ENCODE results near the gene MYRF.

Gene MYRF

GRCh38 chr11:61776561-61777075 is 24.2 kb downstream of the MYRF start:
- no peak for DNase-seq (ENCODE audit: low read depth)

DNA sequence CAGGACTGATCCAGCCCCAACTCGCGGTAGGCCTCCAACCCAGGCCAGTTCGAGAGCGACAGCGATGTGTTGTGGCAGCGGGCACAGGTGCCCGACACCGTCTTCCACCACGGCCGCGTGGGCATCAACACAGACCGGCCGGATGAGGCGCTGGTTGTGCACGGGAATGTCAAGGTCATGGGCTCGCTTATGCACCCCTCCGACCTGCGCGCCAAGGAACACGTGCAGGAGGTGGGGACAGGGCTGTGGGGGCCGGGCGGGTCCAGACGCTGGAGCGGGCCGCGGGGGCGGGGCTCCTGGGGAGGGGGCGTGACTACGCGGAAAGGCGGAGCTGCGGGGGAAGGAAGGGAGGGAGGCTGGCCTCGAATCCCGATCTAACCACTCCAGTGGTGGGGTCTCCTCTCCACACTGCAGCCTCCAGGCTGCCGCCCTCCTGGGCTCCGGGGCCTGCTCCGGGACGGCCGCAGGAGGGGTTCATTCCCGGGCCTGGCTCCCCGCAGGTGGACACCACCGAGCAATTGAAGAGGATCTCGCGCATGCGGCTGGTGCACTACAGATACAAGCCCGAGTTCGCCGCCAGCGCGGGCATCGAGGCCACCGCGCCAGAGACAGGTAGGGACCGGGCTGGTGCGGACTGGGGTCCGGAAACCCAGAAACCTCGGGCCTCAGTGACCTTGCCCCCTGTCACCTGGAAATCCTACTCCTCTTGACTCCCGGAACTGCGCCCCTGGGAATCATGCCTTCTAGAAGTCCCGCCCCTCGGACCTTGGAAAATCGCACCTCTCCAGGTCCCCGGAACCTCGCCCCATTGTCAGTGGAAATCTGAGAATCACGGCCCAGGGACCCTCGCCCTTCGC is 25.0 kb downstream of the MYRF start:
- DNase-seq (ENCODE audit: low read depth): no peak

DNA sequence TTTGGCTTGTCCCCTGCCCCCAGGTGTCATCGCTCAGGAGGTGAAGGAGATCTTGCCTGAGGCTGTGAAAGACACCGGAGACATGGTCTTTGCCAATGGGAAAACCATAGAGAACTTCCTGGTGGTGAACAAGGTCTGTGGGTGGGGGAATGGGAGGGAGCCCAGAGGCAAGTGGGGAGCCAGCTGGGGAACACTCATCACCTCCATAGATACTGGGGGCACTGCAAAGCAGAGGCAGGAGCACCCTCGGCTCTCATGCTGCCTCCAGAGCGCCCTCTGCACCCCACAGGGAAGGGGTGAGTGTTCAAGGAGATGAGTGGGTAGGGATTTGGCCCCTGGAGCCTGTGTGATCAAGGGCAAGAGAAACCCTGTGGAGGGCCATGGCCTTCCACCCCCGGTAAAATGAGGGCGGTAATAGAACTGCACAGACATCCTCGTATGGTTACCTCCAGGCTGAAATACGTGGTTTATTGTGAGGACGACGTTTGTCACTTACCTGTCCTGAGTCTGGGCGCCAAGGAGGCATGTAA is 26.0 kb downstream of the MYRF start:
- no peak for DNase-seq (ENCODE audit: low read depth)

- DNase-seq (ENCODE audit: low read depth): no peak
These were observed 26.6 kb downstream of the MYRF start for GRCh38 chr11:61778920-61779650.

DNA sequence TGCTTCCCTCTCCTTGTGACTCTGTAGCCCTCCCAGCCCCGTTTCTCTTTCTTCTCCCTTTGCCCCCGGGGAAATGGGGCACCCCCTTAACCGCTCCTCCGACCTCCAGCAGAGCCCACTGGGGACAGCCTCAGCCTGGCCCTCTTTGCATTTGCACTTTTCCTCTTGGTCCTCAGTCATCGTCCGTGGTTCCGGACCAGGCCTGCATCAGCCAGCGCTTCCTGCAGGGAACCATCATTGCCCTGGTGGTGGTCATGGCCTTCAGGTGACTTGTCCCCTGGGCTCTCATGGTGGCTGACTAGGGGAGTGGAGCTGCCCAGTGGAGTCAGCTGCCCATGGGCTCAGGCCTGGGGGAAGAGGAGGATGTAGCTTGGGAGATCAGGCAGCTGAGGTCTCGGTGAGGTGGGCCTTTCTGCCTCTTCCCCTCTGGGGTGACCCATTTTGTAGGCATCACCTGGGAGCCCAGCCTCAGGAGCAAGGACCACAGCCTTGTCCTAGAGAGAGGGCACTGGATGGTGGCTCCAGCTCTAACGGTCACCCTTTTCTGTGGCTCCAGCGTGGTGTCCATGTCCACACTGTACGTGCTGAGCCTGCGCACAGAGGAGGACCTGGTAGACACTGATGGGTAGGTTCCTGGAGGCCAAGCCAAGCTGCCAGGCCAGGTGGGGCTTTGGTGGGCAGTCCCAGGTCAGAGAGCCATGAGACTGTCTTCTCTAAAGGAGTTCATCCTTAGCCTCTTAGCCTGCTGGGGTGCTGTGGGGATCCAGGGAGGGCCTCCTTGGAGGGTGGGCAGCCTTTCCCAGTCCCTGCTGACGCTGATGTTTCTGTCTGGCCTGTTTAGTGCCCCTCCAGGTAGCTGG is 27.5 kb downstream of the MYRF start:
- no peak for DNase-seq (ENCODE audit: low read depth)

DNA sequence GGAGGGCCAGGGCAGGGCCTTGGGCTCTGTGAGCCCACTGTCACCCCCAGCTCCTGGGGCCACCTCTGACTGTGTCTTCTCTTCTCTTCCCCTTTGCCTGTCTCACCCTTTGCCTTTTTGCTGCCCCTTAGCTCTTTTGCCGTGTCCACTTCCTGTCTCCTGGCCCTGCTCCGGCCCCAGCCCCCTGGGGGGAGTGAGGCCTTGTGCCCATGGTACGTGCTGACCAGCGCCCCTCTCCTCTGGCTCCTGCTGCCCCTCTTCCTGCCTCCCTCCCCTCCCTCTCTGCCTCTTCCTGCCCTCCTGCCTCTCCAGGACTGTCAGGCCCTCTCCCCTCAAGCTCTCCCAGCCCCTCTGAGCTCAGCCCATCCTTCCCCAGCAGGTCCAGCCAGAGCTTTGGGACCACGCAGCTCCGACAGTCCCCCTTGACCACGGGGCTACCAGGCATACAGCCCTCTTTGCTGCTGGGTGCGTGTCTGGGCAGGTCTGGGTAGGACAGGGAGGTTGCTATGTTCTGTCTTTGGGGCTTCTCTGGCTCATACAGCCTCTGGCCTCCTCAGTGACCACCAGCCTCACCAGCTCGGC is 28.2 kb downstream of the MYRF start:
- no peak for DNase-seq (ENCODE audit: low read depth)

DNA sequence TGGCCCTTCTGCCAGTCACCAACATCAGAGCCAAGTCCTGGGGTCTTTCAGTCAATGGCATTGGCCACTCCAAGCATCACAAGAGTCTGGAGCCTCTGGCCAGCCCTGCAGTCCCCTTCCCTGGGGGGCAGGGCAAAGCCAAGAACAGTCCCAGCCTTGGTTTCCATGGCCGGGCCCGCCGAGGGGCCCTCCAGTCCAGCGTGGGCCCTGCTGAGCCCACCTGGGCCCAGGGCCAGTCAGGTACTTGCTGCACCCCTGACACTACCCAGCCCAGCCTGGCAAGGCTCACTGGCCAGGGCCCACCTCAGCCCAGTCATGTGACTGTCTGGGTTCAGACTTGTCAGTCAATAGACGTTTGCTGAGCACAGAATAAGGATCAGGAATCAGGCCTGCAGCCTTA is 29.1 kb downstream of the MYRF start:
- DNase-seq (ENCODE audit: low read depth): no peak

GRCh38 chr11:61782299-61782698 is 29.9 kb downstream of the MYRF start:
- no peak for DNase-seq (ENCODE audit: low read depth)

- no peak for DNase-seq (ENCODE audit: low read depth)
These were observed 30.4 kb downstream of the MYRF start for GRCh38 chr11:61782841-61783240.

- no peak for DNase-seq (ENCODE audit: low read depth)
These were observed 31.5 kb downstream of the MYRF start for GRCh38 chr11:61783717-61784505.

- DNase-seq (ENCODE audit: low read depth): no peak
These were observed 32.0 kb downstream of the MYRF start for GRCh38 chr11:61784506-61784805.

GRCh38 chr11:61785837-61786402 is 33.5 kb downstream of the MYRF start:
- DNase-seq (ENCODE audit: low read depth): no peak

- DNase-seq (ENCODE audit: low read depth): no peak
These were observed 35.6 kb downstream of the MYRF start for GRCh38 chr11:61787928-61788491.

- peak; percentile 72 for DNase-seq (ENCODE audit: low read depth)
These were observed 39.4 kb downstream of the MYRF start for GRCh38 chr11:61791737-61792309.

GRCh38 chr11:61792310-61793082 is 40.1 kb downstream of the MYRF start, which contains the start of the genes FEN1 and TMEM258:
Gene FEN1 (plus strand): TSS chr11:61792911. CDS start chr11:61795362, 2,451 bp downstream.
Gene TMEM258 (minus strand): TSS chr11:61792599. CDS start chr11:61792558, 41 bp downstream.
- DNase-seq (ENCODE audit: low read depth): peak; percentile 91

- DNase-seq (ENCODE audit: low read depth): no peak
These were observed 40.8 kb downstream of the MYRF start for GRCh38 chr11:61793083-61793828.

DNA sequence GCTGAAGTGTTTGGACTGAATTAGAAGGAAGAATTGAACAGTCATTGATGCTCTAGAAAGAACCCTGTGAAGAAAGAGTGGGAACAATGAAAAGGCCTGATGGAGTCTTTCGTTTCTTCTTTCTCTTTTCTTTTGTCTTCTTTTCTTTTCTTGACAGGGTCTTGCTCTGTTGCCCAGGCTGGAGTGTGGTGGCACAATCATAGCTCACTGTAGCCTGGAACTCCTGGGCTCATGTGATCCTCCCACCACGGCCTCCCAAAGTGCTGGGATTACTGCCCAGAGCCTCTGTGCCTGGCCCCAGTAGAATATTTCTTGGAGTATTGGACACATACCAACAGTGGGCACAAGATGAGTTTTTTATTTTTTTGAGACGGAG is 41.4 kb downstream of the MYRF start:
- no peak for DNase-seq (ENCODE audit: low read depth)

- DNase-seq (ENCODE audit: low read depth): no peak
These were observed 42.1 kb downstream of the MYRF start for GRCh38 chr11:61794579-61794978.
